ENCODE data around the gene WNT1.

- no peak for TF ChIP-seq CTCF (IDR thresholded peaks at IDR 0.05; ENCODE audit: insufficient read depth, low read length)
- no peak for TF ChIP-seq REST (IDR thresholded peaks at IDR 0.05; ENCODE audit: insufficient replicate concordance, low read depth)
Measured at GRCh38 chr12:48980389-48980952, 2.3 kb downstream of the WNT1 start.
